Brain microvascular endothelial cell (primary cell): ENCODE results near the gene ATP2B3.

Experiments
- DNase-seq: peaks from one replicate; pipeline ENCODE4 v3.0.0-alpha.2; 2020
- H3K27ac ChIP-seq: fragments of 250-450 bp; sonication (Bioruptor Pico); 2 replicates; pipeline ENCODE4 v1.5.1; 2020; ENCODE audit warnings: mild to moderate bottlenecking, moderate library complexity
- H3K27me3 ChIP-seq: fragments of 250-450 bp; sonication (Bioruptor Pico); replicated peaks from 2 replicates; pipeline ENCODE4 v1.5.1; 2020; ENCODE audit warnings: mild to moderate bottlenecking
- H3K36me3 ChIP-seq: fragments of 250-450 bp; sonication (Bioruptor Pico); replicated peaks from 2 replicates; pipeline ENCODE4 v1.5.1; 2020; ENCODE audit warnings: mild to moderate bottlenecking
- H3K4me3 ChIP-seq: 2 replicates; pipeline ENCODE4 v1.5.1; 2011; ENCODE audit warnings: low read depth, mild to moderate bottlenecking, control low read depth, low read length, moderate library complexity
- CTCF ChIP-seq: IDR thresholded peaks from 2 replicates; pipeline ENCODE4 v1.5.1; 2011; ENCODE audit warnings: low read depth, mild to moderate bottlenecking, moderate library complexity, low read length, control low read depth, inconsistent platforms; ENCODE audit errors: missing control alignments
- in situ Hi-C: cut with HindIII; loops from 2 replicates; pipeline ENCODE4 v1.10.0; 2017; ENCODE audit warnings: low sequenced_read_pairs, low pct_ligation_motif_present

Gene ATP2B3

DNA sequence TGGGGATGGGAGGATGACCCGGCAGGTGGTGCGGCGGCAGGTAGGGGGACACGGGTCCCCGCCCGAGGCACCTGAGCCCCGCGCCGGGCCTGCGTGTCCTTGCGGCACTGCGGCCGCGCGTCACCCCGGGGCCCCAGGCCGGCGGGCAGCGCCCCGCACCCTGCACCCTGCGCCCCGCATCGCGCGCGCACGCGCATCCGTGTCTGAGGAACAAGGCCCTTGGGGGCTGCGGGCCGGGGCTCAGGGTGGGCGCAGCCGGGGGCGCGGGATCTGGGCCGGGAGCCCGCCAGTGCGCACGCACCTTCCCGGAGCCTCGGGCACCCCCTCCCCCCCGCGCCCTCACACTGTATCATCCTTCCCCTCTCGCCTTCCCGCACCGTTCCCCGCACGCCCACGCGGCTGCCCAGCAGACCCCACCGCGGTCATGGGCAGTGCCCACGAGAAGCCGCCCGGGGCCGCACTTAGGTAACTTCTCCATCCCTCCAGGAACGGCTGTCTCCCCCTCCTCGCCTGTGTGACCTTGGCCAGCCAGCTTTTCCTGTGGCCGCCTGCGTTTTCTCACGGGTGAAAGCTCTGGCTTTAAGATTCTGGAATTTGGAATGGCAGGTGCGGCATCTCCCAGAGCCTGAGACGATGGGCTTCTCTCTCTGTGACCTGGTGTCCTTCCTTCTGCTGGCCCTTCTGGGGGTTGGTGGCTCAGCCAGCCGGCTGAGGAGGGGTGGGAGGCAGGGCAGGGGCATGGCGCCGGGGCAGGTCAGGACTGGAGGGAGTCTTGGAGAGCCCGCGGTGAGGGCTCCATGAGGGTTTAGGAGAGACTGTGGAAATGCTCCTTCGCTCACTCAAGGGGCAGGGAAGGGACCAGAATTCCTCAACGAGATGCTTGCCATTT, 748 bp downstream of the ATP2B3 start:
- in situ Hi-C loops = no loop called here
- Histone ChIP-seq H3K27me3 (peaks cover 13% of the 10 kb centered on the region), H3K27ac (no peak overlapping the region), H3K36me3 (no peaks in the 10 kb centered on the region), H3K4me3 (no peak overlapping the region)
- TF ChIP-seq CTCF = no peak
- DNase-seq = no peak

DNA sequence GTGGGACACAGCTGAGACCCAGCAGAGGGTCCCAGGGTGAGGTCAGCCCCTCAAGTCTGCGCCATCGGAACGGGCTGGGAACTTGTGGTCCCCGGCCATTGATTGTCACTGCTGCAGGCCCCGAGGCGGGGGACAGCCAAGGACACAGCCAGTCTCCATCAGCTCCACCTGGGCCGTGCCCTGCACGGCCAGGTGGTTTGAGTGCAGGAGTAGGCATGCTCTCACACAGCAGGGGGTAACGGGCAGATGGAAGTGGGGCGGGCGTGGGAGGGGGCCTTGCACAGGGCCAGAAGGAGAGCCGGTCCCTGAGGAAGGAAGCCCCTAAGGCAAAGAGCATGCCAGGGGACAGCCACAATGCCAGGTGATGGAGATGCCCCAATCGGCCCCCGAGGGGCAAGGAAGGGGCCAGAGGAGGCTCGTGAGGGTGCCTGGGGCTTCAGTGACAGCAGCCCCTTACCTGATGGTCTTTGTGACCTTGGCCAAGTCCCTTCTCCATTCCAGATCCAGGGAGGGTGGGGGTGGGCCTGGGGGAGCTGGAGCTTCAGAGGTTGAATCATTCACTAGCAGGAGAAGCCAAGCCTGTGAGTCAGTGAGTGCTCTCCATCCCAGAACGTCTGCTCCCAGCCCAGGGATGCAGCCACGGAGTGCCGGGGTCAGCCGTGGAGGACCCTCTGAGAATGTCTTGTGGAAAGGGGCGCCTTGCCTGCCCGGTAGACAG, 2.3 kb downstream of the ATP2B3 start:
- H3K36me3 ChIP-seq = no peaks in the 10 kb centered on the region
- peaks cover 13% of the 10 kb centered on the region for H3K27me3 ChIP-seq
- TF ChIP-seq CTCF = no peak
- no peak overlapping the region for H3K4me3 ChIP-seq
- H3K27ac ChIP-seq = no peak overlapping the region
- in situ Hi-C loops = no loop called here
- peak; percentile 39 for DNase-seq

GRCh38 chrX:153520287-153520917, 3.0 kb downstream of the ATP2B3 start:
- H3K4me3 ChIP-seq = no peak overlapping the region
- no peak overlapping the region for H3K27ac ChIP-seq
- no peak for TF ChIP-seq CTCF
- in situ Hi-C loops = no loop called here
- no peak for DNase-seq
- H3K27me3 ChIP-seq = peaks cover 13% of the 10 kb centered on the region
- H3K36me3 ChIP-seq = no peaks in the 10 kb centered on the region

GRCh38 chrX:153521034-153521433, 3.6 kb downstream of the ATP2B3 start:
- DNase-seq = no peak
- H3K4me3 ChIP-seq = no peak overlapping the region
- no peaks in the 10 kb centered on the region for H3K36me3 ChIP-seq
- no peak overlapping the region for H3K27ac ChIP-seq
- TF ChIP-seq CTCF = no peak
- H3K27me3 ChIP-seq = peaks cover 13% of the 10 kb centered on the region
- in situ Hi-C loops = no loop called here

DNA sequence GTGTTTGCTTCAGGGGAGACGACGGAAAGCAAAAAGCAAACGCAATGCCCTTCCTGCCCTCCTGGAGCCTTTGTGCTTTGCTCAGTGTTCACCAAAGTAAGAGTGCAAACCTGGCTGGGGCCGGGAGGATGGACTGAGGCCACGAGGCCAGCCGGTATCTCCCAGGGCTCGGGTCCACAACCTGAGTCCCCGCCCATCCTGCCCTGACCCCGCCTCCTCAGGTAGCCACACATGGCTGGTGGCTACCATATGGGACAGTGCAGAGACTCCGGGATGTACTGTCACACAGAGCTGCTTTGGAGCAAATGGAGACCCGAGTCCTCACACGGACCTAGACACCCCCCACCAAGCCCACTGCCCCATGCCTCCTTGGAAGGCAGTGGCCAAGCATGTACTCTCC, 4.8 kb downstream of the ATP2B3 start:
- in situ Hi-C loops = no loop called here
- no peak overlapping the region for H3K4me3 ChIP-seq
- no peak for DNase-seq
- TF ChIP-seq CTCF = no peak
- H3K36me3 ChIP-seq = no peaks in the 10 kb centered on the region
- peaks cover 10% of the 10 kb centered on the region for H3K27me3 ChIP-seq
- H3K27ac ChIP-seq = no peak overlapping the region
